DND-41 (cell line): Measurements from ENCODE around the gene PGAM1.

ENCODE experiments used
- ATAC-seq: fragments of 200-7000 bp; cut with Tn5 transposase; 3 replicates; pipeline ENCODE4 v1.9.1; 2021; ENCODE audit warnings: low read depth; ENCODE audit not compliant: insufficient read depth
- DNase-seq: peaks from one replicate; pipeline ENCODE4 v3.0.0-alpha.2; 2020
- H2AFZ ChIP-seq: 2 replicates; pipeline ENCODE4 v1.6.0; 2012; ENCODE audit warnings: low read depth, low read length
- H3K27ac ChIP-seq: 2 replicates; pipeline ENCODE4 v1.5.1; 2012; ENCODE audit warnings: low read length, inconsistent platforms
- H3K27me3 ChIP-seq: fragments of 200-600 bp; sonication (generic); 2 replicates; pipeline ENCODE4 v1.6.0; 2012; ENCODE audit warnings: low read length, mild to moderate bottlenecking, inconsistent platforms; ENCODE audit not compliant: insufficient read depth, poor library complexity
- H3K36me3 ChIP-seq: 2 replicates; pipeline ENCODE4 v1.5.1; 2012; ENCODE audit warnings: low read length, inconsistent platforms; ENCODE audit not compliant: insufficient read depth
- H3K4me1 ChIP-seq: 2 replicates; pipeline ENCODE4 v1.5.1; 2012; ENCODE audit warnings: mild to moderate bottlenecking, low read length; ENCODE audit not compliant: insufficient read depth
- H3K4me2 ChIP-seq: 2 replicates; pipeline ENCODE4 v1.6.0; 2012; ENCODE audit warnings: mild to moderate bottlenecking, moderate library complexity, low read length, inconsistent platforms; ENCODE audit not compliant: insufficient read depth
- H3K4me3 ChIP-seq, 2 experiments: fragments of 200-600 bp in 1 of 2; shearing (Covaris generic) in 1 of 2; 2 replicates each; pipeline ENCODE4 v1.5.1; 2012 to 2016; ENCODE audit warnings: inconsistent platforms in 2 of 2, low read length in 2 of 2, mild to moderate bottlenecking in 2 of 2, low read depth in 1 of 2, moderate library complexity in 1 of 2
- H3K79me2 ChIP-seq: 2 replicates; pipeline ENCODE4 v1.6.0; 2012; ENCODE audit warnings: low read length, inconsistent platforms; ENCODE audit not compliant: insufficient read depth
- H3K9ac ChIP-seq: 2 replicates; pipeline ENCODE4 v1.6.0; 2012; ENCODE audit warnings: low read depth, mild to moderate bottlenecking, inconsistent platforms, low read length, moderate library complexity
- H3K9me3 ChIP-seq: 2 replicates; pipeline ENCODE4 v1.5.1; 2012; ENCODE audit warnings: low read length, moderate library complexity, mild to moderate bottlenecking, inconsistent platforms; ENCODE audit not compliant: insufficient read depth, severe bottlenecking
- H4K20me1 ChIP-seq: 2 replicates; pipeline ENCODE4 v1.6.0; 2012; ENCODE audit warnings: low read length; ENCODE audit not compliant: insufficient read depth
- CTCF ChIP-seq: IDR thresholded peaks from 2 replicates; pipeline ENCODE4 v1.5.1; 2012; ENCODE audit warnings: borderline replicate concordance, low read length, moderate library complexity, mild to moderate bottlenecking; ENCODE audit not compliant: poor library complexity, severe bottlenecking; ENCODE audit errors: extremely low read depth
- EZH2 ChIP-seq: IDR thresholded peaks from 3 replicates; pipeline ENCODE4 v1.6.1; 2012; ENCODE audit warnings: borderline replicate concordance, low read depth, mild to moderate bottlenecking, moderate library complexity, low read length, inconsistent platforms; ENCODE audit not compliant: severe bottlenecking

The PGAM1 gene

DNA sequence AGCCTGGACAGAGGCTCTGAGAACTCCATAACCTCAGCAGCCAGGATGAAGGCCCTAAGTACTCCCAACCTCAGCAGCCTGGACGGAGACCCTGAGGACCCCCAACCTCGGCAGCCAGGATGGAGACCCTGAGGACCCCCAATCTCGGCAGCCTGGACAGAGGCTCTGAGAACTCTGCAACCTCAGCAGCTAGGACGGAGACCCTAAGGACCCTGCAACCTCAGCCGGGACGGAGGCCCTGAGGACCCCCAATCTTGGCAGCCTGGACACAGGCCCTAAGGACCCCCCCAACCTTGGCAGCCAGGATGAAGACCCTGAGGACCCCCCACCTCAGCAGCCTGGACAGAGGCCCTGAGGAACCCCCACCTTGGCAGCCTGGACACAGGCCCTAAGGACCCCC is 41.4 kb upstream of the PGAM1 start:
- Histone ChIP-seq H3K27me3 (no peaks in the 10 kb centered on the region), H3K4me1 (no peaks in the 10 kb centered on the region), H3K36me3 (peaks cover 62% of the 10 kb centered on the region), H3K27ac (no peak overlapping the region), H4K20me1 (no peaks in the 10 kb centered on the region), H2AFZ (no peak overlapping the region), H3K9me3 (no peaks in the 10 kb centered on the region), H3K4me2 (no peak overlapping the region), H3K79me2 (no peaks in the 10 kb centered on the region), H3K4me3 (no peak overlapping the region), H3K9ac (no peak overlapping the region)
- DNase-seq (no peak), ATAC-seq (no peak)
- no peak for TF ChIP-seq EZH2
- no peak for TF ChIP-seq CTCF

DNA sequence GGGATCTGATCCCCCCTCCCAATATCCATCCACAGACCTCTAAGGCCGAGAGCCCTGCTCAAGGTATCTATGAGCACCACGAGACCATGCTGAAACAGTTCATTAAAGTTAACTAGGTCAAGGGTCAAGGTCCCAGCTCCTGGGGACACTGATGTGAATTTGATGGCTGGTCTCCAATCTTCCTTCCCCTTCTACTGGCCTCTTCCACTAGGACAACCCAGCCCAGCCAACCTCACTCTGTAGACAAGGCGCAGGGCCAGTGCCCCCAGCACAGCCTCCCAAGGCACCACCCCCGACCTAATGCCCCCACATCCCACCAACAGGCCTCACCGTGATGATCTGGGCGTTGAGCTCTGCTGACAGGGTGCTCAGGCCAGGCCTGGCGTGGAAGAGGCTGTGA is 40.4 kb upstream of the PGAM1 start:
- no peak overlapping the region for H3K27ac ChIP-seq
- TF ChIP-seq CTCF, result no peak
- TF ChIP-seq EZH2, result no peak
- H3K79me2 ChIP-seq, result no peaks in the 10 kb centered on the region
- ATAC-seq (no peak), DNase-seq (no peak)
- H3K4me1 ChIP-seq, result no peaks in the 10 kb centered on the region
- H2AFZ ChIP-seq, result no peak overlapping the region
- peaks cover 62% of the 10 kb centered on the region for H3K36me3 ChIP-seq
- H3K4me2 ChIP-seq, result no peak overlapping the region
- no peak overlapping the region for H3K9ac ChIP-seq
- no peaks in the 10 kb centered on the region for H3K27me3 ChIP-seq
- H3K4me3 ChIP-seq, result no peak overlapping the region
- no peaks in the 10 kb centered on the region for H4K20me1 ChIP-seq
- H3K9me3 ChIP-seq, result no peaks in the 10 kb centered on the region

DNA sequence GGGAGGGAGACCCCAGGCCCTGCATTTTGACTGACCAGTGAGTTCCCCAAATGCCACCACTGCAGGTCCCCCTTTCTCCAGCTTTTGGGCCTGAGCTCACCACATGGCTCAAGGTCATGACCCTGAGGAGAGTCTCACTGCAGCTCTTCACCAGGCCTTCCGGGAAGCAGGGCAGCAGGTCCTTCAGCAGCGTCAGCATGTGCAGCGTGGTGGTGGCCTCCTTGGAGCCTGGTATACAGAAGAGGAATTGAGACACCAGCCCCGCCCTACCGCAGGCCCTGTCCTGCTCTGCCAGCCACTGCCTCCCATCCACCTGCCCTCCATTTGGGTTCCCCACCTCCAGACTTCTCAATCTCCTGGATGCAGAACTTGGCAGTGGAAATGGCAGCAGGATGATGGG is 37.8 kb upstream of the PGAM1 start:
- ATAC-seq (no peak), DNase-seq (no peak)
- Histone ChIP-seq H3K79me2 (no peaks in the 10 kb centered on the region), H3K9me3 (no peaks in the 10 kb centered on the region), H3K4me3 (no peak overlapping the region), H3K27me3 (no peaks in the 10 kb centered on the region), H4K20me1 (no peaks in the 10 kb centered on the region), H3K4me2 (no peak overlapping the region), H3K9ac (no peak overlapping the region), H3K36me3 (peaks cover 64% of the 10 kb centered on the region), H3K27ac (no peak overlapping the region), H3K4me1 (no peaks in the 10 kb centered on the region), H2AFZ (no peak overlapping the region)
- TF ChIP-seq CTCF (no peak), EZH2 (no peak)

- Histone ChIP-seq H3K79me2 (no peaks in the 10 kb centered on the region), H3K27ac (no peak overlapping the region), H3K9me3 (no peaks in the 10 kb centered on the region), H3K9ac (no peak overlapping the region), H2AFZ (no peak overlapping the region), H3K36me3 (peaks cover 62% of the 10 kb centered on the region), H3K4me1 (no peaks in the 10 kb centered on the region), H3K4me2 (no peak overlapping the region), H4K20me1 (no peaks in the 10 kb centered on the region), H3K27me3 (no peaks in the 10 kb centered on the region), H3K4me3 (no peak overlapping the region)
- ATAC-seq (no peak), DNase-seq (no peak)
- TF ChIP-seq CTCF (no peak), EZH2 (no peak)
These were observed 35.9 kb upstream of the PGAM1 start for GRCh38 chr10:97390091-97390490.
